ENCODE data around the gene SEPTIN11.

The SEPTIN11 gene

DNA sequence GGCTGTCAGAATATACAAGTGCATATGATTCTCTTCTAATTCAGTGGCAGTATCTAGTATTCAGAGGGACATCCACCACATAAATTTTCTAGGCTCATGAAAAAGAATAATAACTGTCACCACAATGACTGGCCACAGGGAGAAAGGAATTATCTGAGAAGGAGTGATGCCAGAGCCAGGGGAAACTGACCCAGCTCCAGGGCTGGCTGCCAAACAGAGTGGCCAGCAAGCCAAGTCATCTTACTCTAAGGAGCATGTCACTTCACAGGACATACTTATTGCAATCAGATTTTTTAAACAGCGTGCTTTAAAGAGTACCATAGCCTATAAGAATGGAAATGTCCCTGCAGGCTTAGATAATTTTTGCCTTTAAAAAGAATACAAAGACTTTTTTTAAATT, 5.8 kb upstream of the SEPTIN11 start:
- no peak overlapping the region for H3K4me3 ChIP-seq
- no peaks in the 10 kb centered on the region for H3K27me3 ChIP-seq (ENCODE audit: low read depth)
- in situ Hi-C loops (cut with MboI; ENCODE audit: low sequenced_read_pairs): no loop called here
- no peaks in the 10 kb centered on the region for H3K36me3 ChIP-seq (replicated peaks)
- no peaks in the 10 kb centered on the region for H3K9me3 ChIP-seq
- peaks cover 15% of the 10 kb centered on the region for H3K4me1 ChIP-seq
- DNase-seq (ENCODE audit: low spot score in 2 of 2): no peak

DNA sequence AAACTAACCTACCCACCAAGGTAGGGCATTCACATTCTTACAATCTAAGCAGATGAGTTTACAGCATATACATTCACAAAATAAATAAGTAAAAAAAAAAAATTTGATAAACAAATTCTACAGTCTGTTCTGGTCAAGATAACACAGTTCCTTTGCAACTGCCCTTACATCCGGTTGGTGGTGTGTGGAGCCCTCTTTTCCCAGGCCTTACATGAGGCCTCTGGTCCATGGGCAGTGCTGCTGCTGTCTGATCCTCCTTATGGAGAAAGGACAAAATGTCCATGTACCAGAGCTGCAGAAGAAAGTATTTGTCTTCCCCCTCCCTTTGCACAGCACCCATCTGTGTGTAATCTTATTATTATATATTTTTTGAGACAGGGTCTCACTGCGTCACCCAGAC, 2.2 kb upstream of the SEPTIN11 start:
- DNase-seq (ENCODE audit: low spot score in 2 of 2): no peak
- Histone ChIP-seq H3K4me3 (no peak overlapping the region), H3K36me3 (replicated peaks) (no peaks in the 10 kb centered on the region), H3K4me1 (peaks cover 28% of the 10 kb centered on the region), H3K27me3 (ENCODE audit: low read depth) (no peaks in the 10 kb centered on the region), H3K9me3 (no peaks in the 10 kb centered on the region)
- in situ Hi-C loops (cut with MboI; ENCODE audit: low sequenced_read_pairs): no loop called here

DNA sequence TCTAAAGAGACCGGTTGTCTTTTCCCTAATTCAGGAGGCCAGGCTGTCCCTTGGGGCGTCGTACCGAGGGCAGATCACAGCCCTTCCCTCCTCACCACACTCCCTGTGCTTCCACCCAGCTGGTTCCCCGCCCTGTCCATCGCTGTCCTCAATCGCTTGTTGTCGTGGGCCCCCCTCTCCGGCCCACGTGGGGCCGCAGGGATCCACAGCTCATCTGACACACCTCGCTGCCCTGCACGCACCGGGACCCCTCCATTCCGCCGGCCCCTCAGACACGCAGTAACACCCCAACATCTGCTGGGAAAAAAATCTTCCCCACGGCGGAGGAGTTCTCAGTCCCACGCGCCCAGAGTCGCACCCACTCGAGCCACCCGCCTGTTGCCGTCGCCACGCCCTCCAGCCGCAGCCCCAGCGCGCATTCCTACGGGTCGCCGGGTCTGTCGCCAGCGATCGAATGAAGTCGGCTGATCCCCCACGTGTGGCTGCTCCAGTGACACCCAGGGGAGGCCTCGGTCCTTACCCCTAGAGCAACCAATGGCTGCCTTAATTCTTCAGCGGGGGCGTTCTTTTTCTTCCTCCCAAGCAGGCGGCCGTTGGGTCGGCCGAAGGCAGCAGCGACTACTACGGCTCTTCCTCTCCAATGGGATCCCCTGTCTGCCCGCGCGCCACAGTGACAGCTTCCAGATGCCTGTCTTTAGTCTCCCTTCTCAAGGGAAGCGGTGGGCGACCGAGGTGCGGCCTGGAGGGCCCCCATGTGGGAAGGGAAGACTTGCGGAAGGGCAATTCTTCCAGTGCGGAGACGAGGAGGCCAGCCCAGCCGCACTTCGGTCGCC, 893 bp upstream of the SEPTIN11 start:
- H3K36me3 ChIP-seq (replicated peaks): no peaks in the 10 kb centered on the region
- H3K9me3 ChIP-seq: no peaks in the 10 kb centered on the region
- DNase-seq (ENCODE audit: low spot score in 2 of 2): peak; percentile 21 to 66
- H3K4me3 ChIP-seq: peak overlapping the region; percentile 70
- peaks cover 34% of the 10 kb centered on the region for H3K4me1 ChIP-seq
- H3K27me3 ChIP-seq (ENCODE audit: low read depth): no peaks in the 10 kb centered on the region
- in situ Hi-C loops (cut with MboI; ENCODE audit: low sequenced_read_pairs): no loop called here

DNA sequence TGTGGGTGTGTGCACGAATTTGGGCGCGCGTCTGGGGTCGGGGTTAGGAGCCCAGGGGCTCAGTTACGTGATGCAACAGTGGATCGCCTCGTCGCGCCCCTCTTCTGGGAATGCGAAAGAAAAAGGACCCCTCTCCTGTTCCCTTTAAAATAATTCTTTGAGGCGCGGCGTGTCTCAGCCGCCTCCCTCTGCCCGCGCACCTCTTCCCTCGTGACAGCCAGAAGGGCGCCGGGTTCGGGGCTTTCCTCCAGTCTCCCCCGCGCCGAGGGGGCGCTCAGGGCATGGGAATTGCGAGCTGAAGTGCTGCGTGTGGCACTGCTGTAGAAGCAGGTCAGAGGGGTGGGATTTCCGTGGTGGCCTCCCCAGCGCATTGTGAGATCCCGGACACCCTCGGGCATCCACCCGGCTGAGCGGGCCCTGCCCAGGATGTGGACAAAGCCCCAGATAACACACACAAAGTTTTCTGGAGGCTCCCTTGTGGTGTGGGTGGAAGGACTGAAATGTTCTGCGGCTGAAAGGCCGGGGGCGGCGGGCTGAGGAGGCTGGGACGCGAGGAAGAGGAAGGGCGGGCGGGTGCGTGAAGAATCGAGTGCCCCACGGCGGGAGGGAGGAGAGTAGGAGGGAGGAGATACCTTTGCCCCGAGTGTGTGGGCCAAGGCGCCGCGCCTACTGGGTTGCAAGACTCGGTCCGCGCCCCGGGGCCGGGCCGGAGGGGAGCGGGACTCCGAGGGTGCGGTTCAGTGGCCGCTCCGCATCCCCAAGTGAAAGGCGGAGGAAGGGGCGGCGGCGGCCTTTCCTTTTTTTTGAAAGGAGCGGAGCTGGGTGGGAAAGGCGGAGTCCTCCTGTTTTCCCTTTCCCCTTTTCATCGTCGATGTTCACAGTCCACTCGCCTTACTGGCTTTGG, 752 bp downstream of the SEPTIN11 start:
- H3K27me3 ChIP-seq (ENCODE audit: low read depth): no peaks in the 10 kb centered on the region
- H3K4me1 ChIP-seq: peaks cover 28% of the 10 kb centered on the region
- DNase-seq (ENCODE audit: low spot score in 2 of 2): peak; percentile 7 to 62

DNA sequence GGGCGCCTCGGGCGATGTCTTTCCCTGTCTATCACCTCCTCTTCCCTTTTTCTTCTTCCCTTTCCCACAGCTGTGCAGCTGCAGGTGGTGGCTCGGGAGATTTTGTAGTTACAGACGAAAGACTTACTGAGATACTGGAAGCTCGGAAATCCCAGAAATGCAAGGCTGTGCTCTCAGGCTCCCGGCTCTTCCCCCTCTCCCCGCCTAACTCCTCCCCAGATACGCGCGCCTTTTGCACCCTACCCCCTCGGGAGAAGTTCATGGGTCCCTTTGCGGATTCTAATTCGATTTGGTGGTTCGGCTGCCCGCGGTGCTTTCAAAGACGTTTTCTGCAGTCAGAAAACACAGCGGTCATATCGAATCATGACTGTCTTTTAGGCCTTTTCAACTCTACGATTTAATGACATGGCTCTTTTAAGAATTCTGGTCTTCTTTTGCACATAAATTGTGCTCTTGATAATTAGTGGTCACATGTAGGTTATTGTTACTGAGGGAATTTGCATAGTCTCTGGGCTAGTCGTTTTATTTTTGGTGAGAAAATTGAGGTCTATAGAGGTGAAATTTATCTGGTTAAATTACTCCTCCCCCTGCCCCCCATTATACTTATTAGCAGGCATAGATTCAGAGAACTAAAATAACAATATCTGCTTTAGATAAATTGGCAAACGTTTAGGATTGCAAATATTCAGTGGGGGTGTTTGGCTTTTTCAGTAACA, 1.6 kb downstream of the SEPTIN11 start:
- Histone ChIP-seq H3K9me3 (no peaks in the 10 kb centered on the region), H3K4me1 (peaks cover 28% of the 10 kb centered on the region), H3K4me3 (peak overlapping the region; percentile 70), H3K36me3 (replicated peaks) (no peaks in the 10 kb centered on the region), H3K27me3 (ENCODE audit: low read depth) (no peaks in the 10 kb centered on the region)
- DNase-seq (ENCODE audit: low spot score in 2 of 2): peak; percentile 48 to 66
- in situ Hi-C loops (cut with MboI; ENCODE audit: low sequenced_read_pairs): no loop called here

More for the DNA sequence above, 752 bp downstream of the SEPTIN11 start:
- no peaks in the 10 kb centered on the region for H3K36me3 ChIP-seq (replicated peaks)
- in situ Hi-C loops (cut with MboI; ENCODE audit: low sequenced_read_pairs): no loop called here
- H3K4me3 ChIP-seq: peak overlapping the region; percentile 70
- no peaks in the 10 kb centered on the region for H3K9me3 ChIP-seq

DNA sequence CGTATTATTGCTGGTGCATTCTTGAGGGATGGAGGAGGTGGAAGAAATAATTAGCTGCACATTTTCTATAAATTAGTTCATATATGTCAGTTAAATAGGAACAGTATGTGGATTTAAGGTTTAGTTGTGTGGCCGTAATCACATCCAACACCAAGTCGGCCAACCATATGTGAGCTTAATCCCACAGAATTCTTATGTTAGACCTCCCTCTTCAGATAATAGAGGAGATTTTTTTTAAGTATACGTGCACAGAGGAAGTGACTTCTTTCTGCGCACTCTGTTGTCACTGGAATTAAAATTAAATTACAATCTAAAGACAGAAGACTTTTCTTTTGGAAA, 2.1 kb downstream of the SEPTIN11 start:
- Histone ChIP-seq H3K4me1 (peaks cover 28% of the 10 kb centered on the region), H3K9me3 (no peaks in the 10 kb centered on the region), H3K4me3 (peak overlapping the region; percentile 70), H3K36me3 (replicated peaks) (no peaks in the 10 kb centered on the region), H3K27me3 (ENCODE audit: low read depth) (no peaks in the 10 kb centered on the region)
- in situ Hi-C loops (cut with MboI; ENCODE audit: low sequenced_read_pairs): no loop called here
- DNase-seq (ENCODE audit: low spot score in 2 of 2): peak in 1 of 2 experiments; percentile 53

DNA sequence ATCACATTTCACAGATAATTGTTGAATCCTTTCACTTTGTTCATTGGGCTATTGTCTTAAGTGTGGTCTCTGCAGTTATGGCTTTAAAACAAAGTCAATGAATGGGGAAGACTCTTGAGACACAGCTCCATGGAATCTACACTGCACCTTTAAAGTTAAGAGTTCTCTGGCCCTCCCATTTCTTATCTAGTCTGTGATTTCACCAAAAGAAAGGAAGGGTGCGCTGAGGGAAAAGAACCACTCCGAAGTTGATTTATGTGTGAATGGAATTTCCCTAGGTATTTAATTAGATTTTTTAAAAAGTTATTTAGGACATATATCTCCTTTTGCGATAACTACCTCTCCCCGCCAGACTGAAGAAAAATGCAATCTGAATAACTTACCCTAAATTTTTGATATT, 2.5 kb downstream of the SEPTIN11 start:
- Histone ChIP-seq H3K4me3 (peak overlapping the region; percentile 70), H3K36me3 (replicated peaks) (no peaks in the 10 kb centered on the region), H3K4me1 (peaks cover 28% of the 10 kb centered on the region), H3K9me3 (no peaks in the 10 kb centered on the region), H3K27me3 (ENCODE audit: low read depth) (no peaks in the 10 kb centered on the region)
- in situ Hi-C loops (cut with MboI; ENCODE audit: low sequenced_read_pairs): no loop called here
- no peak for DNase-seq (ENCODE audit: low spot score in 2 of 2)

DNA sequence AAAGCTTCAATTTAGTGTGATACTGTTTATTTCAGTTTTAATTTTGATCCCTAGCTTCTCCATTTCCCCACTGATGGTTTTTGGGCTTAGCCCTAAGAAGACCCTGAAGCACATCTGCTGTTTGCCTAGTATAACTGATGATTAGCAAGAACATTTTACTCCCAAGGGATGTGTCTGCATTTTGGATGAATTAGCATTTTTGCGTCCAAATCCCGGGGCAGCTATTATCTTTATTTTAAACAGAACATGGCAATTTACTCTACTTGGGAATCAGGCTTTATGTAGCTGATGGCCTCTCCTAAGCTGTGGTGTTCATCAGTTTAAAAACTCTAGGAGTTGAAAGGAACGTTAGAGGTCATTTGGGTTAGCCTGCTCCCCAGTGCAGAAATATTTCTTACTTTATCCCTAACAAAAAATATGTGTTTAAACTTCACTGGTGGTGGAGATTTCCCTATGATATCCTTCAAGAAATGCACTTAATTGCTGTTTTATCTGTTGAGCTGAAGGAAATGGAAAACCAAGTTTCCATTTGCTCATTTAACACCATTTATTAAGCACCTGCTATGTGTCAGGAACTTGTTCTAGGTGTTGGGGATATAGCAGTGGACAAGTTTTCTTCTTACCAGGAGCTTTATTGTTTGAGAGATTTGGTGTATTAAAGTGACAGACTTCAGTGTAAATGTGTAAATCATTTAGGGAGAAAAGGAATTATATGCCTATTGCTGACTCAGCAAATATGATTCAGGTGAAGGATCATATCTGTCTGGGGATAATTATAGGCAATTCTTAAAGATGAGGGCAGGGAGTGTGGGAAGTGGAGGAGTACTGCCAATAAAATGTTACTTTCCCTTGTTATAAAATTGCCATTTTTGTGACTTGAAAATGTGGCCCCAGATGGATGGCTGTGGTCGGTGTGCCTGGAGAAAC, 3.4 kb downstream of the SEPTIN11 start:
- Histone ChIP-seq H3K36me3 (replicated peaks) (no peaks in the 10 kb centered on the region), H3K4me1 (peaks cover 28% of the 10 kb centered on the region), H3K4me3 (no peak overlapping the region), H3K9me3 (no peaks in the 10 kb centered on the region), H3K27me3 (ENCODE audit: low read depth) (no peaks in the 10 kb centered on the region)
- DNase-seq (ENCODE audit: low spot score in 2 of 2): no peak
- in situ Hi-C loops (cut with MboI; ENCODE audit: low sequenced_read_pairs): no loop called here

DNA sequence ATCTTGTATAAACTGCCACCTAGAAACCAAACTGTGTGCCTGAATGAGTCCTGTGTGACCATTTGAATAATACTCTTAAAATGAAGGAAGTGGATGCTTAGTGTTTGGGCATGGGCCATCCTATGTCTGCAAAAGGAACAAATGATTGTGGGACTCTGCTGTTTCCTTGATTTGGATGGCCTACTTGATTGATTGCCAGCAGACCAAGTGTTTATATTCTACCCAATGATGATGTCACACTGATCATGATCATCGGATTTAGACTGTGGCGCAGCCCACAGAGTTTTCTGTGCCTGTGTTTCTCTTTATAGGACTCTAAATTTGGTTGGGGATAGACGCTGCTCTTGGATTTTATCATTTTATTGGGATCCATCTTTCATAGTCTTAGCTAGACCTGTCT, 4.4 kb downstream of the SEPTIN11 start:
- Histone ChIP-seq H3K4me1 (peaks cover 19% of the 10 kb centered on the region), H3K36me3 (replicated peaks) (no peaks in the 10 kb centered on the region), H3K9me3 (no peaks in the 10 kb centered on the region), H3K27me3 (ENCODE audit: low read depth) (no peaks in the 10 kb centered on the region), H3K4me3 (no peak overlapping the region)
- in situ Hi-C loops (cut with MboI; ENCODE audit: low sequenced_read_pairs): no loop called here
- no peak for DNase-seq (ENCODE audit: low spot score in 2 of 2)

DNA sequence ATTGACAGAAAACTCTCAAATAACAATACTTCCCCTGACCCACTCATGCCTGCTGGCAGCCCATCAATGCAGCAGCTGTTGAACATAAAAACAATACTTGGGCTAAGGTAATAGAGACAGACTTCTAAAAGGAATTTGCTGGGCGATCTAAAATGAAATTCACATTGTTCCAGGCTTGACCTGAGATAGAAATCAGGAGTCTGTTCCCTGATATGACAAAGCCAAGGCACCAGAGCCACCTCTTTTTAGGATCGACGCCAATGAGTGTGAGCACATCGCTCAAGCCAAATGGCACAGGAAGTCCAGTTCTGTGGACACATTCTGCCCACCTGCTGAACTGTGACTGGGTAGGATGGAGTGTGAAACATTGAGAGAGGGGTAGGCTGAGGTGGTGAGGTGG, 4.9 kb downstream of the SEPTIN11 start:
- in situ Hi-C loops (cut with MboI; ENCODE audit: low sequenced_read_pairs): no loop called here
- peak in 1 of 2 experiments; percentile 8 for DNase-seq (ENCODE audit: low spot score in 2 of 2)

DNA sequence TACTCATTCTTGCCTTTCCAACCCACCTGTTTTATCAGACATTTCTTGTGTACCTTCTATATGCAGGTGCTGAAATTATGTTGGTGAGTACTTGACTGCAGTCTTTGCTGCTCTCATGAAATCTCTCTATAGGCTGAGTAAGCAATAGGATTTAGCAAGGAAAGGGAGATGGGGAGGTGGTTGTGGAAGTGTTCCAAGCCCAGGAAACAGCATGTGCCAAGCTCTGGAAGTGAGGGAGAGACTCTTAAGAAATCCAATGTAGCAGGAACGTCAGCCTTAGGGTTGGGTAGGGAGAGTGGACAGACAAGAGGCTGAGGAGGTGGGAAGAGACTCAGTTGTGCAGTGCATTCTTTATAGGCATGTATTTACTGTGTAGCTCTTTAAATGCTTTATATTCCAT, 5.6 kb downstream of the SEPTIN11 start:
- Histone ChIP-seq H3K27me3 (ENCODE audit: low read depth) (no peaks in the 10 kb centered on the region), H3K4me1 (peaks cover 19% of the 10 kb centered on the region), H3K36me3 (replicated peaks) (no peaks in the 10 kb centered on the region), H3K9me3 (no peaks in the 10 kb centered on the region), H3K4me3 (no peak overlapping the region)
- in situ Hi-C loops (cut with MboI; ENCODE audit: low sequenced_read_pairs): no loop called here
- DNase-seq (ENCODE audit: low spot score in 2 of 2): no peak

More for the DNA sequence above, 4.9 kb downstream of the SEPTIN11 start:
- H3K36me3 ChIP-seq (replicated peaks): no peaks in the 10 kb centered on the region
- peaks cover 19% of the 10 kb centered on the region for H3K4me1 ChIP-seq
- no peaks in the 10 kb centered on the region for H3K27me3 ChIP-seq (ENCODE audit: low read depth)
- H3K4me3 ChIP-seq: no peak overlapping the region
- H3K9me3 ChIP-seq: no peaks in the 10 kb centered on the region

DNA sequence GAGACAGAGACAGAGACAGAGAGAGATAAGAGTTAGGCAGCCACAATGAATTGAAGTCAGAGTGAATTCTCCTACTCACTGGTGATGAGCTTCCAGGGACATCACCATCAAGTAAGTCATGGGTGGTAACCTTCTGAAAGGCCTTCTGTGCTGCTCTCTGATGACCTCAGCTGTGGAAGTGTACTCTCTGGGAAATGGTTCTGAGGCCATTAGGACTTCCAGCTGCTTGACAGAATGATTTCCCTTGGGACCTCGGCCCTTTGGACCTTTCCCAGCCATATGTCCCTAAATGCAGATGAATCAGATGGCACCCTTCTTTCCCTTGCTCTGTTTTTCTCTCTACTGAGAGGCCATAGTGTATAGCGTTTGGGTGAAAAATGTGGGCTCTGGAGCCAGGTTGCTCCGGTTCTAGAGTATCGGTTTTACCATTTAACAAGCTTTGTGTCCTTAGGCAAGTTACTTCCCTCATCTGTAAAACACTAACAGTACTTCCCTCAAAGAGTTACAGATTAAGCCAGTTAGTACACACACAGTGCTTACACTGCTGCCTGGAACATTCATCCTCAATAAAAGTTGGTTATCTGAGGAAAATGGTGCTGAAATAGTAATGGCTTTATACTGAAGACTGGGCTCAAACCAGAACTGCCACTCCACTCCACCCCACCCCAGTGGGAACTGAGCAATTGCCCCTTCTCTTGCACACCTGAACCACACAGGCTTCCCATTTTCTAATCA, 7.6 kb downstream of the SEPTIN11 start:
- no peak for DNase-seq (ENCODE audit: low spot score in 2 of 2)
- in situ Hi-C loops (cut with MboI; ENCODE audit: low sequenced_read_pairs): no loop called here
- H3K9me3 ChIP-seq: no peaks in the 10 kb centered on the region
- H3K27me3 ChIP-seq (ENCODE audit: low read depth): no peaks in the 10 kb centered on the region
- no peaks in the 10 kb centered on the region for H3K36me3 ChIP-seq (replicated peaks)
- H3K4me1 ChIP-seq: peaks cover 10% of the 10 kb centered on the region
- H3K4me3 ChIP-seq: no peak overlapping the region

Data from HAP-1 (cell line).